Smooth muscle cell (in vitro differentiated cells): ENCODE data around the gene SDF2L1. TPM values are rescaled to one million over a fixed set of nuclear protein-coding genes. Genes with fewer than 3 reads are reported as not detected.
A peak's percentile ranks its signal among the peaks of the same experiment; 100 is the strongest.

Experiments
- DNase-seq: peaks from one replicate; lab custom pipeline; 2025; ENCODE audit not compliant: unreplicated experiment; lab: John Stamatoyannopoulos, UW
- H2AFZ ChIP-seq: fragments of 200-600 bp; sonication (generic); 2 replicates; pipeline ENCODE4 v1.6.0; 2016; ENCODE audit warnings: antibody characterized with exemption, low read depth, mild to moderate bottlenecking
- H3F3A ChIP-seq: fragments of 200-600 bp; sonication (generic); 2 replicates; pipeline ENCODE4 v1.6.0; 2017; ENCODE audit warnings: antibody characterized with exemption, low read depth
- H3K27ac ChIP-seq: fragments of 200-600 bp; sonication (generic); 2 replicates; pipeline ENCODE4 v1.5.1; 2016; ENCODE audit warnings: low read depth, mild to moderate bottlenecking
- H3K27me3 ChIP-seq: fragments of 200-600 bp; sonication (generic); 2 replicates; pipeline ENCODE4 v1.6.1; 2016; ENCODE audit warnings: low read depth, mild to moderate bottlenecking
- H3K36me3 ChIP-seq: fragments of 200-600 bp; sonication (generic); 2 replicates; pipeline ENCODE4 v1.5.1; 2016; ENCODE audit warnings: low read depth
- H3K4me1 ChIP-seq: fragments of 200-600 bp; sonication (generic); 2 replicates; pipeline ENCODE4 v1.5.1; 2016; ENCODE audit warnings: low read depth
- H3K4me2 ChIP-seq: fragments of 200-600 bp; sonication (generic); 2 replicates; pipeline ENCODE4 v1.6.0; 2016; ENCODE audit warnings: mild to moderate bottlenecking
- H3K4me3 ChIP-seq: fragments of 200-600 bp; sonication (generic); 2 replicates; pipeline ENCODE4 v1.5.1; 2016; ENCODE audit warnings: mild to moderate bottlenecking
- H3K79me2 ChIP-seq: fragments of 200-600 bp; sonication (generic); 2 replicates; pipeline ENCODE4 v1.6.0; 2016; ENCODE audit warnings: low read depth, mild to moderate bottlenecking
- H3K9ac ChIP-seq: fragments of 200-600 bp; sonication (generic); 2 replicates; pipeline ENCODE4 v1.6.0; 2016; ENCODE audit warnings: low read depth
- H3K9me3 ChIP-seq: fragments of 200-600 bp; sonication (generic); replicated peaks from 2 replicates; pipeline ENCODE4 v1.5.1; 2016; ENCODE audit warnings: low read depth
- H4K20me1 ChIP-seq: fragments of 200-600 bp; sonication (generic); 2 replicates; pipeline ENCODE4 v1.6.0; 2016; ENCODE audit warnings: low read depth
- WGBS: methylation state at CpG from one replicate; pipeline ENCODE4 v1.1.7; 2016; ENCODE audit warnings: low lambda C conversion rate; 5-methylcytosine and 5-hydroxymethylcytosine counted together
- polyA plus RNA-seq: library from polyadenylated mRNA; unstranded; fragments of >200 nt; fragmentation: Nextera tagmentation; extraction: Ambion mirVana; gene quantifications from 2 replicates; pipeline ENCODE4 v1.2.1, GENCODE V29; 2016
- total RNA-seq: library from RNA; depleted of rRNA; stranded (reverse); fragments of >200 nt; gene quantifications from 2 replicates; pipeline ENCODE4 v1.2.3, GENCODE V29; 2014
- TF ChIP-seq, protein P1 (sequence below): fragments of 200-600 bp; sonication (generic); IDR thresholded peaks from 2 replicates; pipeline ENCODE4 v1.5.1; 2017; ENCODE audit warnings: borderline replicate concordance, mild to moderate bottlenecking, antibody characterized with exemption; ENCODE audit not compliant: insufficient read depth, poor library complexity, severe bottlenecking

The SDF2L1 gene
- total and polyA plus RNA-seq, 2 experiments from 2014 or later = 24.9 to 102 TPM

DNA sequence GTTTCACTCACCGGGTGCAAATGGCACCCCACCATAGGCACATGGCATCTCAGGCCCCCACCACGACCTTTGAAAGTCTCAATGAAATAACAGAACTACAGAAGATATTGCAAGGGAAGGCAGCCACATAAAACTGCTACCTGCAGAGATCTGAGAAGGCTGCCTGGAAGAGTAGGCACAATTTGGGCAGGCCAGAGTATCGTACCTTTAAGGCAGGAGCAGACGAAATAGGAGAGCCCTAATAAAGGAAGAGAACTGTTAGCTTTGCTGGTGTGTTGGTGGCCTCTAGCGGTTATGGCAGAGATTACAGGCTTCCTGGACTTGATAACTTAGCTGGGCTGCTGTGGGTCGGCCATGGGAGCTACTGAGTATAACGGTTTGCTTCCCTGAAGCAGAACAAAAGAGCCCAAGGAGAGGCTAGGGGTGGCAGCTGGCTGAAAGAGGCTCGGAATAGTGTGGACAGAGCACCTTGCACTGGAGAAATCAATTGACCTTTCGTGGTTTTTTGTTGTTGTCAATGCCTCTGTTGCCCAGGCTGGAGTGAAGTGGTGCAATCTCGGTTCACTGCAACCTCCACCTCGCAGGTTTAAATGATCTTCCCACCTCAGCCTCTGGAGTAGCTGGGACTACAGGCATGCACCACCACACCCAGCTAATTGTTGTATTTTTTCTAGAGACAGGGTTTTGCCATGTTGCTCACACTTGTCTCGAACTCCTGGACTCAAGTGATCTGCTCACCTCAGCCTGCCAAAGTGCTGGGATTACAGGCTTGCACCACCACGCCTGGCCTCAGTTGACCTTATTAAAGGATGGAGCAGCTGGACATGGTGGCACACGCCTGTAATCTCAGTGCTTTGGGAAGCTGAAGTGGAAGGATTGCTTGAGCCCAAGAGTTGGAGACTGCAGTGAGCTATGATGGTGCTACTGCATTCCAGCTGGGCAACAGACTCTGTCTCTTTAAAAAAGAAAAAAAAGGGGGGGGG, 4.8 kb downstream of the SDF2L1 start:
- no peaks in the 10 kb centered on the region for H3K27me3 ChIP-seq
- 59% methylated on average over 14 of the region's 14 CpGs for WGBS
- TF ChIP-seq, protein P1, sequence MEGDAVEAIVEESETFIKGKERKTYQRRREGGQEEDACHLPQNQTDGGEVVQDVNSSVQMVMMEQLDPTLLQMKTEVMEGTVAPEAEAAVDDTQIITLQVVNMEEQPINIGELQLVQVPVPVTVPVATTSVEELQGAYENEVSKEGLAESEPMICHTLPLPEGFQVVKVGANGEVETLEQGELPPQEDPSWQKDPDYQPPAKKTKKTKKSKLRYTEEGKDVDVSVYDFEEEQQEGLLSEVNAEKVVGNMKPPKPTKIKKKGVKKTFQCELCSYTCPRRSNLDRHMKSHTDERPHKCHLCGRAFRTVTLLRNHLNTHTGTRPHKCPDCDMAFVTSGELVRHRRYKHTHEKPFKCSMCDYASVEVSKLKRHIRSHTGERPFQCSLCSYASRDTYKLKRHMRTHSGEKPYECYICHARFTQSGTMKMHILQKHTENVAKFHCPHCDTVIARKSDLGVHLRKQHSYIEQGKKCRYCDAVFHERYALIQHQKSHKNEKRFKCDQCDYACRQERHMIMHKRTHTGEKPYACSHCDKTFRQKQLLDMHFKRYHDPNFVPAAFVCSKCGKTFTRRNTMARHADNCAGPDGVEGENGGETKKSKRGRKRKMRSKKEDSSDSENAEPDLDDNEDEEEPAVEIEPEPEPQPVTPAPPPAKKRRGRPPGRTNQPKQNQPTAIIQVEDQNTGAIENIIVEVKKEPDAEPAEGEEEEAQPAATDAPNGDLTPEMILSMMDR = peak; percentile 82
- no peak overlapping the region for H3K9ac ChIP-seq
- H3K79me2 ChIP-seq = no peaks in the 10 kb centered on the region
- DNase-seq = peak; percentile 15
- H3K27ac ChIP-seq = no peak overlapping the region
- H3F3A ChIP-seq = no peaks in the 10 kb centered on the region
- peaks cover 16% of the 10 kb centered on the region for H4K20me1 ChIP-seq
- H3K4me2 ChIP-seq = no peak overlapping the region
- no peak overlapping the region for H2AFZ ChIP-seq
- no peaks in the 10 kb centered on the region for H3K36me3 ChIP-seq
- peaks cover 16% of the 10 kb centered on the region for H3K4me1 ChIP-seq
- no peak overlapping the region for H3K4me3 ChIP-seq
- H3K9me3 ChIP-seq = no peaks in the 10 kb centered on the region

DNA sequence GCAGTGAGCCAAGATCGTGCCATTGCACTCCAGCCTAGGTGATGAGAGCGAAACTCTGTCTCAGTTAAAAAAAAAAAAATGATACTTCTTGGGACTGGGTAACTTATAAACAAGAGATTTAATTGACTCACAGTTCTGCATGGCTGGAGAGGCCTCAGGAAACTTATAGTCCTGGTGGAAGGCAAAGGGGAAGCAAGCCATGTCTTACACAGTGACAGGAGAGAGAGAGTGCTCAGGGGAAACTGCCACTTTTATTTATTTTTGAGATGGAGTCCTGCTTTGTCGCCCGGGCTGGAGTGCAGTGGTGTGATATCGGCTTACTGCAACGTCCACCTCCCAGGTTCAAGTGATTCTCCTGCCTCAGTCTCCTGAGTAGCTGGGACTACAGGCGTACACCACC, 8.2 kb downstream of the SDF2L1 start:
- H3K27me3 ChIP-seq = no peaks in the 10 kb centered on the region
- TF ChIP-seq, protein P1 = no peak
- H3K9ac ChIP-seq = no peak overlapping the region
- WGBS = 93% methylated on average over 7 of the region's 7 CpGs
- H3F3A ChIP-seq = no peaks in the 10 kb centered on the region
- H3K79me2 ChIP-seq = no peaks in the 10 kb centered on the region
- H3K4me3 ChIP-seq = no peak overlapping the region
- H2AFZ ChIP-seq = no peak overlapping the region
- H3K36me3 ChIP-seq = no peaks in the 10 kb centered on the region
- no peak for DNase-seq
- peaks cover 19% of the 10 kb centered on the region for H3K4me1 ChIP-seq
- no peaks in the 10 kb centered on the region for H3K9me3 ChIP-seq
- H4K20me1 ChIP-seq = peaks cover 6% of the 10 kb centered on the region
- no peak overlapping the region for H3K27ac ChIP-seq
- H3K4me2 ChIP-seq = no peak overlapping the region

DNA sequence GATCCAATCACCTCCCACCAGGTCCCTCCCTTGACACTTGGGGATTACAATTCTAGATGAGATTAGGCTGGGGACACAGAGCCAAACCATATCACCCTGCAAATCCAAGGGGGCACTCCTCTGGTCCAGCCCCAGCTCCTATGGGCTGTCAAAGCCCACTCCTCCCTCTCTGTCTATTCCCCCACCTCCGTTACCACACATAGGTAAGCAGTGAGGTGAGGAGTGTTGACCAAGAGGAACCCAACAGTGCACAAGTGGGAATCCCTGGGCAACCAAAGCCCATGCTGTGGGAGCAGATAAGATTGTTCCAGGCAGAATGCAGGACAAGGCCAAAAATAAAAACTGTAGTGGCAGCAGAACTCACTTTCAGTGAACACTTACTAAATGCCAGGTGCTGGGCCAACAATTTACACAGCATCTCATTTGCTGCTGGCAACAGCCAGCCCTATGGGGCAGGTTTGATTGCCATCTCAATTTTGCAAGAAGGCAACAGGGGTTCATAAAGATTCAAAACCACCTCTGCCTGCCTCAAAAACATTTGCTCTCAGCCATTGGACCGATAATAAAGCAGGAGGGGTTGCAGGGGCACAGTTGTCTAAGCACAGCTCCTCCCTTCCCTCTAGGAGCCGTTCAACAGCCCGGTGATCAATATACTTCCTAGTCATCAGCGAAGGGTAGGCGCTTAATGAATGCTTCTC, 8.9 kb downstream of the SDF2L1 start:
- 20% methylated on average over 6 of the region's 6 CpGs for WGBS
- no peak for DNase-seq

More for the DNA sequence above, 8.9 kb downstream of the SDF2L1 start:
- no peaks in the 10 kb centered on the region for H3K36me3 ChIP-seq
- H2AFZ ChIP-seq = peak overlapping the region; percentile 90
- H3K27ac ChIP-seq = peak overlapping the region; percentile 50
- H3K9me3 ChIP-seq = no peaks in the 10 kb centered on the region
- H3K4me3 ChIP-seq = peak overlapping the region; percentile 72
- H3K4me2 ChIP-seq = peak overlapping the region; percentile 92
- peak overlapping the region; percentile 63 for H3K9ac ChIP-seq
- H3K79me2 ChIP-seq = no peaks in the 10 kb centered on the region
- peaks cover 6% of the 10 kb centered on the region for H4K20me1 ChIP-seq
- H3K27me3 ChIP-seq = no peaks in the 10 kb centered on the region
- TF ChIP-seq, protein P1 = no peak
- peaks cover 19% of the 10 kb centered on the region for H3K4me1 ChIP-seq
- no peaks in the 10 kb centered on the region for H3F3A ChIP-seq
